GM19025 (cell line): ENCODE data around the gene ARMH1.
A peak's percentile ranks its signal among the peaks of the same experiment; 100 is the strongest.

ENCODE experiments used
- ATAC-seq: cut with Tn5 transposase; IDR thresholded peaks from one replicate; pipeline ENCODE4 v1.9.1; 2021; ENCODE audit warnings: mild to moderate bottlenecking, low read depth, moderate library complexity; ENCODE audit not compliant: unreplicated experiment

The ARMH1 gene

GRCh38 chr1:44643721-44644334 lies 30.7 kb upstream of the ARMH1 start:
- no peak for ATAC-seq

GRCh38 chr1:44644806-44645205 lies 29.7 kb upstream of the ARMH1 start:
- no peak for ATAC-seq

- no peak for ATAC-seq
Measured at GRCh38 chr1:44645476-44646244, 28.9 kb upstream of the ARMH1 start.

- no peak for ATAC-seq
Measured at GRCh38 chr1:44646261-44647110, 28.0 kb upstream of the ARMH1 start.

- ATAC-seq, result no peak
Measured at GRCh38 chr1:44647896-44648295, 26.6 kb upstream of the ARMH1 start.

- no peak for ATAC-seq
Measured at GRCh38 chr1:44648529-44649250, 25.8 kb upstream of the ARMH1 start.

- ATAC-seq, result no peak
Measured at GRCh38 chr1:44649788-44650158, 24.7 kb upstream of the ARMH1 start.

GRCh38 chr1:44650159-44650831 lies 24.2 kb upstream of the ARMH1 start:
- ATAC-seq, result no peak

- ATAC-seq, result no peak
Measured at GRCh38 chr1:44651069-44651468, 23.4 kb upstream of the ARMH1 start.

- ATAC-seq, result peak; percentile 70
Measured at GRCh38 chr1:44652445-44653106, 21.9 kb upstream of the ARMH1 start.

- ATAC-seq, result no peak
Measured at GRCh38 chr1:44653107-44653964, 21.2 kb upstream of the ARMH1 start.

- no peak for ATAC-seq
Measured at GRCh38 chr1:44654621-44655187, 19.8 kb upstream of the ARMH1 start.

GRCh38 chr1:44655609-44656008 lies 18.9 kb upstream of the ARMH1 start:
- ATAC-seq, result no peak

GRCh38 chr1:44659566-44659965 lies 14.9 kb upstream of the ARMH1 start:
- no peak for ATAC-seq

- ATAC-seq, result no peak
Measured at GRCh38 chr1:44660176-44660575, 14.3 kb upstream of the ARMH1 start.

- no peak for ATAC-seq
Measured at GRCh38 chr1:44661781-44662682, 12.5 kb upstream of the ARMH1 start.

- ATAC-seq, result no peak
Measured at GRCh38 chr1:44662683-44663030, 11.9 kb upstream of the ARMH1 start.

- ATAC-seq, result no peak
Measured at GRCh38 chr1:44663417-44663816, 11.1 kb upstream of the ARMH1 start.
